Measurements from ENCODE around the gene TAX1BP3.

GRCh38 chr17:3712811-3713463, 44.6 kb upstream of the TAX1BP3 start:
- TF ChIP-seq CTCF (IDR thresholded peaks at IDR 0.05 in 2 of 3, conservative IDR thresholded peaks at IDR 0.05 in 1 of 3; ENCODE audit: borderline replicate concordance in 1 of 3, insufficient read depth in 1 of 3, low read depth in 2 of 3, low read length in 2 of 3) = no peak
- TF ChIP-seq SRF (IDR thresholded peaks at IDR 0.05; ENCODE audit: low read depth) = no peak
- TF ChIP-seq POLR2AphosphoS5 (IDR thresholded peaks at IDR 0.05; ENCODE audit: low read depth, low read length) = no peak
- TF ChIP-seq CBX3 (IDR thresholded peaks at IDR 0.05; ENCODE audit: low read depth) = no peak
- no peak for TF ChIP-seq ATF3 (IDR thresholded peaks at IDR 0.05)
